Fibroblast of mammary gland (primary cell): ENCODE measurements around the gene ZNF280C.

Experiments
- DNase-seq: peaks from one replicate; pipeline ENCODE4 v3.0.0-alpha.2; 2010; ENCODE audit warnings: low read depth
- H3K4me3 ChIP-seq: 2 replicates; pipeline ENCODE4 v1.5.1; 2011; ENCODE audit warnings: low read depth, mild to moderate bottlenecking, low read length, moderate library complexity; ENCODE audit not compliant: control insufficient read depth
- CTCF ChIP-seq: conservative IDR thresholded peaks from 2 replicates; pipeline ENCODE4 v1.5.1; 2011; ENCODE audit warnings: low read depth, low read length, inconsistent platforms; ENCODE audit not compliant: control insufficient read depth, insufficient read depth

The ZNF280C gene

DNA sequence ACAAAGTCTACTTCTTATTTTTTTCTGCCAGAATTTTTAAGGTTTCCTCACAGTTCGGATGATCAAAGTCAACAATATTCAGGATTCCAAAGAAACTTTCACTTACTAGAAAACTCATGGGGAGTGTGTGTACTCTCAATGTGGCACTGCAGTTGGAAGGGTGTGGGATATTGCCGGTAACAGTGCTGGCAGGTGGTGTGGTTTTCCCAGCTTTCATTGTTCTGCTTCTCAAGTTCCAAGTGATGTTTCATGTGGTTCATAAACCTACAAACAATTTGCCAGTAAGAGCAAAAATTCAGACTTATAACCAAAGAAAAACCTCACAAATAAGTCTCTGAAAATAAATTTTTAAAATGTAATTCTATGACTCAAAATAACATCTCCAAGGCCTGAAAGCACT, 39.8 kb downstream of the ZNF280C start:
- TF ChIP-seq CTCF, result no peak
- DNase-seq, result no peak
- H3K4me3 ChIP-seq, result no peak overlapping the region

GRCh38 chrX:130224810-130225209, 43.9 kb downstream of the ZNF280C start:
- no peak overlapping the region for H3K4me3 ChIP-seq
- TF ChIP-seq CTCF, result no peak
- peak; percentile 15 for DNase-seq

DNA sequence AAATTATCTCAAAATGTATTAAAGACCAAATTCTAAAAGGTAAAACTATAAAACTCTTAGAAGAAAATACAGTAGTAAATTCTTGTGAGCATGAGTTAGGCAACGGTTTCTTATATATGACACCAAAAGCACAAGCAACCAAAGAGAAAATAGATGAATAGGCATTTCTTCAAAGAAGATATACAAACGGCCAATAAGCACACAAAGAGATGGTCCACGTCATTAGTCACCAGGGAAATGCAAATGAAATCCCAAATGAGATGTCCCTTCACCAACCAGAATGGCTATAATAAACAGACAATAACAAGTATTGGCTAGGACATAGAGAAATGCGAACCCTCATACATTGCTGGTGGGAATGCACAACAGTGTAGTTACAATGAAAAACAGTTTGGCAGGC, 52.4 kb downstream of the ZNF280C start:
- DNase-seq, result peak; percentile 26
- no peak for TF ChIP-seq CTCF
- H3K4me3 ChIP-seq, result no peak overlapping the region

GRCh38 chrX:130213376-130213775, 55.3 kb downstream of the ZNF280C start:
- H3K4me3 ChIP-seq, result no peak overlapping the region
- TF ChIP-seq CTCF, result no peak
- no peak for DNase-seq

DNA sequence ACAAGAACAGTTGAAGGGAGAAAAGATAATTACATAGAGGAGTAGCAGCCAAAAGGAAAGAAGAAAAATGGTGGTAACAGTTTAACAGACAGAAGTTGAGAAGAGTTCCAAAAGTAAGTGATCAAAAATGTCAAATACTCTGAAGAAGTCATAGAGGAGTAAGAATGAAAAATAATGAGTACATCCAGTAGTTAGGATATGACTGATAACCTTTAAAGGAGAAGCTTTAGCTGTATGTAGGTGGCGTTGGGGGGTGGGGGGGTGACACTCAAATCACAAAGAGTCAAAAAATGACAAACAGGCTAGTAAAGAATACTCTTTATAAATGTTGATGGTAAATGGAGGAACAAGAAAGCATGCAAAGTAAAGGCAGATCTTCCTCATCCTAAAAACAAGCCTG, 56.3 kb downstream of the ZNF280C start:
- no peak for TF ChIP-seq CTCF
- no peak for DNase-seq
- no peak overlapping the region for H3K4me3 ChIP-seq

GRCh38 chrX:130211415-130212186, 57.1 kb downstream of the ZNF280C start:
- no peak for TF ChIP-seq CTCF
- no peak overlapping the region for H3K4me3 ChIP-seq
- DNase-seq, result no peak
